ENCODE data around the gene ADO.

The ADO gene

DNA sequence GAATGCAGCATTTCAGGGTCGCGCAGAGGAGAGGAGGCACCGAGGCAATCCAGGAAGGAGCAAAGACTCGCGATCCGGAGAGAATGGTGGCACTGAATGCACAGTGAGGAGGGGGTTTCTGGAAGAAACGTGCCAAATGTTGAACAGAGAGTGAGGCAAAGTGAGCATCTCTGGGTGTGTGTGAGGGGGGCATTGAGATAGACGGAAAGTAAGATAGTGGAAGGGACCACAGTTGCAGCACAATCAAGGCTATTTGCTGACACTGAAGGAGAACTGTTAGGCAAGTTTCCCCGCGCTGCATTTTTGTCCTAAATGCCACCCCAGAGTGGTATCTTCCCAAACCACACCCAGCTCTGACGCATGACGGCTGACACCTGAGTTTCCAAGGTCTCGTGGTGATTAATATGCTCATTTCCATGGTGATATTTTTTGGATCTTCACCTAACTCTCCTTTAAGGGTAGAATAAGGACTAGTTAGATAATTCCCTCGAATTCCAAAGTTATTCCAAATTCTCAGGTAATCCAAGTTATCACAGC is 14.4 kb upstream of the ADO start:
- Histone ChIP-seq H3F3A (ENCODE audit: insufficient read depth) (no peaks in the 10 kb centered on the region), H3K27ac (ENCODE audit: low read depth, low read length) (no peak overlapping the region), H2AFZ (ENCODE audit: low read depth, low read length, severe bottlenecking) (no peak overlapping the region), H3K36me3 (ENCODE audit: low read length) (no peaks in the 10 kb centered on the region), H3K9me3 (ENCODE audit: insufficient read depth, low read length) (no peaks in the 10 kb centered on the region), H4K20me1 (ENCODE audit: low read depth, low read length) (no peaks in the 10 kb centered on the region), H3K4me3 (ENCODE audit: insufficient read depth, low read length, poor library complexity, severe bottlenecking) (no peak overlapping the region), H3K79me2 (ENCODE audit: insufficient read depth, low read length) (no peaks in the 10 kb centered on the region), H3K4me2 (ENCODE audit: low read depth, low read length, poor library complexity, severe bottlenecking) (no peak overlapping the region), H3K9me2 (replicated peaks; ENCODE audit: insufficient read depth, low read length) (no peaks in the 10 kb centered on the region), H3K9ac (ENCODE audit: low read length) (no peak overlapping the region), H3K27me3 (ENCODE audit: low read length) (no peaks in the 10 kb centered on the region)
- TF ChIP-seq EZH2phosphoT487 (conservative IDR thresholded peaks at IDR 0.05; ENCODE audit: low read length): no peak

DNA sequence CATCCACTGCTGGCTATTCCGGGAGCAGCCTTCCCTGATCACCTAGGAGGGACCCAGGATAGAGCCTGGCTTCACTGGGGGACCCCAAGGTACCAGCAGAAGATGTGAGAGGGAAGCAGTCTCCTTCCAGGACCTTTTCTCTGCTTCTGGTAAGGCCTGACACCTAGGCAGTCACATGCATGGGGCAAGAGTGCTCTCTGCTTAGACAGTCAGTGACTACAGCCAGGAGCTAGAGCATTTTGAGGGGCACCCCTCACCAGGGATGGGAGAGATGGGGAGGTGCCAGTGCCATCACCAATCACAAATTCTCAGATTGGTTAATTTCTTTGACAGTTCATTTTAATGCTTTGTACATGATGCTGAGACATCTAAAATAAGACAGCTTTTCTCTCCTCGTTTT is 13.9 kb upstream of the ADO start:
- Histone ChIP-seq H3K4me2 (ENCODE audit: low read depth, low read length, poor library complexity, severe bottlenecking) (no peak overlapping the region), H3K27ac (ENCODE audit: low read depth, low read length) (no peak overlapping the region), H3K27me3 (ENCODE audit: low read length) (no peaks in the 10 kb centered on the region), H3K9me3 (ENCODE audit: insufficient read depth, low read length) (no peaks in the 10 kb centered on the region), H3K36me3 (ENCODE audit: low read length) (no peaks in the 10 kb centered on the region), H3K9ac (ENCODE audit: low read length) (no peak overlapping the region), H4K20me1 (ENCODE audit: low read depth, low read length) (no peaks in the 10 kb centered on the region), H3F3A (ENCODE audit: insufficient read depth) (no peaks in the 10 kb centered on the region), H3K4me3 (ENCODE audit: insufficient read depth, low read length, poor library complexity, severe bottlenecking) (no peak overlapping the region), H3K79me2 (ENCODE audit: insufficient read depth, low read length) (no peaks in the 10 kb centered on the region), H2AFZ (ENCODE audit: low read depth, low read length, severe bottlenecking) (no peak overlapping the region), H3K9me2 (replicated peaks; ENCODE audit: insufficient read depth, low read length) (no peaks in the 10 kb centered on the region)
- TF ChIP-seq, protein P1, sequence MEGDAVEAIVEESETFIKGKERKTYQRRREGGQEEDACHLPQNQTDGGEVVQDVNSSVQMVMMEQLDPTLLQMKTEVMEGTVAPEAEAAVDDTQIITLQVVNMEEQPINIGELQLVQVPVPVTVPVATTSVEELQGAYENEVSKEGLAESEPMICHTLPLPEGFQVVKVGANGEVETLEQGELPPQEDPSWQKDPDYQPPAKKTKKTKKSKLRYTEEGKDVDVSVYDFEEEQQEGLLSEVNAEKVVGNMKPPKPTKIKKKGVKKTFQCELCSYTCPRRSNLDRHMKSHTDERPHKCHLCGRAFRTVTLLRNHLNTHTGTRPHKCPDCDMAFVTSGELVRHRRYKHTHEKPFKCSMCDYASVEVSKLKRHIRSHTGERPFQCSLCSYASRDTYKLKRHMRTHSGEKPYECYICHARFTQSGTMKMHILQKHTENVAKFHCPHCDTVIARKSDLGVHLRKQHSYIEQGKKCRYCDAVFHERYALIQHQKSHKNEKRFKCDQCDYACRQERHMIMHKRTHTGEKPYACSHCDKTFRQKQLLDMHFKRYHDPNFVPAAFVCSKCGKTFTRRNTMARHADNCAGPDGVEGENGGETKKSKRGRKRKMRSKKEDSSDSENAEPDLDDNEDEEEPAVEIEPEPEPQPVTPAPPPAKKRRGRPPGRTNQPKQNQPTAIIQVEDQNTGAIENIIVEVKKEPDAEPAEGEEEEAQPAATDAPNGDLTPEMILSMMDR (IDR thresholded peaks at IDR 0.05; ENCODE audit: insufficient read depth, low read length, poor library complexity, severe bottlenecking): no peak
- TF ChIP-seq EZH2phosphoT487 (conservative IDR thresholded peaks at IDR 0.05; ENCODE audit: low read length): no peak

DNA sequence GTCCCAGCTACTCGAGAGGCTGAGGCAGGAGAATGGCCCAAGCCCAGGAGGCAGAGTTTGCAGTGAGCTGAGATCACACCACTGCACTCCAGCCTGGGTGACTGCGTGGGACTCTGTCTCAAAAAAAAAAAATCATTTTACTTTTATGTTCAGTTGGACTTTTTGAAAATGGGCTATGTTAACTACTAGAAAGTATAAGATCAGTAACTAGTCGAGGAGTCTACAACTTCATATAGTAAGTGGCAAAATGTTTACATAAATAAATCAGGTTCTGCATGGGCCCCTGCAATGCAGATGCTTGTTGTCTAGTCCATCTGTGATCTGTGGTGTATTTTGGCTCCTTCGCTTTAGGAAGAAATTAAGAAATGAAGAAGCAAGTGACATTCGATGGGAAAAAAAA is 12.3 kb upstream of the ADO start:
- no peaks in the 10 kb centered on the region for H3K27me3 ChIP-seq (ENCODE audit: low read length)
- no peaks in the 10 kb centered on the region for H3K36me3 ChIP-seq (ENCODE audit: low read length)
- H3K4me2 ChIP-seq (ENCODE audit: low read depth, low read length, poor library complexity, severe bottlenecking): no peak overlapping the region
- no peaks in the 10 kb centered on the region for H3K79me2 ChIP-seq (ENCODE audit: insufficient read depth, low read length)
- H3K27ac ChIP-seq (ENCODE audit: low read depth, low read length): no peak overlapping the region
- no peaks in the 10 kb centered on the region for H4K20me1 ChIP-seq (ENCODE audit: low read depth, low read length)
- H2AFZ ChIP-seq (ENCODE audit: low read depth, low read length, severe bottlenecking): no peak overlapping the region
- no peaks in the 10 kb centered on the region for H3F3A ChIP-seq (ENCODE audit: insufficient read depth)
- TF ChIP-seq, protein P1 (IDR thresholded peaks at IDR 0.05; ENCODE audit: insufficient read depth, low read length, poor library complexity, severe bottlenecking): no peak
- no peak for TF ChIP-seq EZH2phosphoT487 (conservative IDR thresholded peaks at IDR 0.05; ENCODE audit: low read length)
- H3K4me3 ChIP-seq (ENCODE audit: insufficient read depth, low read length, poor library complexity, severe bottlenecking): no peak overlapping the region
- H3K9me2 ChIP-seq (replicated peaks; ENCODE audit: insufficient read depth, low read length): no peaks in the 10 kb centered on the region
- H3K9ac ChIP-seq (ENCODE audit: low read length): no peak overlapping the region
- H3K9me3 ChIP-seq (ENCODE audit: insufficient read depth, low read length): no peaks in the 10 kb centered on the region

DNA sequence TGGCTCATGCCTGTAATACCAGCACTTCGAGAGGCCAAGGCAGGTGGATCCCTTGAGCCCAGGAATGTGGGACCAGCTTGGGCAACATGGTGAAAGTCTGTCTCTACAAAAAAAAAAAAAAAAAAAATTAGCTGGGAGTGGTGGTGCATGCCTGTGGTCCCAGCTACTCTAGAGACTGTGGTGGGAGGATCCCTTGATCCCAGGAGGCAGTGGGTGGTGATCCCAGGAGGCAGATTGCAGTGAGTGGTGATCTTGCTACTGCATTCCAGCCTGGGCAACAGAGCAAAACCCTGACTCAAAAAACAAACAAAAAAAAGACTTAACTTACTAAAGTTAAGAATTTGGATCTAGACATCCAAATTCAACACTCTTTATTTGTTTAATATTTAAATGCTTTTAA is 10.2 kb upstream of the ADO start:
- H2AFZ ChIP-seq (ENCODE audit: low read depth, low read length, severe bottlenecking): no peak overlapping the region

More for the DNA sequence above, 10.2 kb upstream of the ADO start:
- Histone ChIP-seq H4K20me1 (ENCODE audit: low read depth, low read length) (no peaks in the 10 kb centered on the region), H3K27ac (ENCODE audit: low read depth, low read length) (no peak overlapping the region), H3K9ac (ENCODE audit: low read length) (no peak overlapping the region), H3K9me2 (replicated peaks; ENCODE audit: insufficient read depth, low read length) (no peaks in the 10 kb centered on the region), H3K36me3 (ENCODE audit: low read length) (no peaks in the 10 kb centered on the region), H3F3A (ENCODE audit: insufficient read depth) (no peaks in the 10 kb centered on the region), H3K4me3 (ENCODE audit: insufficient read depth, low read length, poor library complexity, severe bottlenecking) (no peak overlapping the region), H3K27me3 (ENCODE audit: low read length) (no peaks in the 10 kb centered on the region; the same call in 1 of the 2 replicates), H3K4me2 (ENCODE audit: low read depth, low read length, poor library complexity, severe bottlenecking) (no peak overlapping the region), H3K9me3 (ENCODE audit: insufficient read depth, low read length) (no peaks in the 10 kb centered on the region), H3K79me2 (ENCODE audit: insufficient read depth, low read length) (no peaks in the 10 kb centered on the region)
- TF ChIP-seq, protein P1 (IDR thresholded peaks at IDR 0.05; ENCODE audit: insufficient read depth, low read length, poor library complexity, severe bottlenecking): no peak
- no peak for TF ChIP-seq EZH2phosphoT487 (conservative IDR thresholded peaks at IDR 0.05; ENCODE audit: low read length)
